RPMI7951 (cell line): Measurements from ENCODE around the gene SPR. TPM values are rescaled to one million over a fixed set of nuclear protein-coding genes. Genes with fewer than 3 reads are reported as not detected.

Experiments used
- DNase-seq: peaks from one replicate; pipeline ENCODE4 v3.0.0-alpha.2; 2012; ENCODE audit warnings: low read depth
- total RNA-seq: library from RNA; depleted of rRNA; stranded (reverse); fragments of >200 nt; shearing (Covaris generic); gene quantifications from 2 replicates; pipeline ENCODE4 v1.2.3, GENCODE V29; 2014

SPR gene
- total RNA-seq, 1 experiment from 2014 or later: 26.6 TPM

- DNase-seq: no peak
Observed at GRCh38 chr2:72915320-72915906, 28.2 kb downstream of the SPR start.

GRCh38 chr2:72915907-72916742 is 28.9 kb downstream of the SPR start:
- DNase-seq: no peak

GRCh38 chr2:72916743-72917137 is 29.5 kb downstream of the SPR start:
- DNase-seq: no peak

GRCh38 chr2:72917138-72917876 is 30.1 kb downstream of the SPR start, which contains the start of gene EMX1:
Gene EMX1, plus strand, starts transcription at chr2:72917519. Its CDS starts 334 bp downstream, at chr2:72917853.
- DNase-seq: no peak

- no peak for DNase-seq
Observed at GRCh38 chr2:72917877-72918553, 30.8 kb downstream of the SPR start.

GRCh38 chr2:72919414-72920317 is 32.5 kb downstream of the SPR start:
- no peak for DNase-seq

- no peak for DNase-seq
Observed at GRCh38 chr2:72920318-72921087, 33.3 kb downstream of the SPR start.

- no peak for DNase-seq
Observed at GRCh38 chr2:72921088-72921851, 34.1 kb downstream of the SPR start.

- DNase-seq: no peak
Observed at GRCh38 chr2:72921853-72922252, 34.6 kb downstream of the SPR start.

- no peak for DNase-seq
Observed at GRCh38 chr2:72923833-72924352, 36.7 kb downstream of the SPR start.

GRCh38 chr2:72924353-72925240 is 37.4 kb downstream of the SPR start:
- no peak for DNase-seq

GRCh38 chr2:72925328-72925943 is 38.2 kb downstream of the SPR start:
- DNase-seq: no peak

- no peak for DNase-seq
Observed at GRCh38 chr2:72926368-72926767, 39.2 kb downstream of the SPR start.

- no peak for DNase-seq
Observed at GRCh38 chr2:72926811-72927465, 39.7 kb downstream of the SPR start.

- DNase-seq: no peak
Observed at GRCh38 chr2:72927619-72928550, 40.7 kb downstream of the SPR start.

- no peak for DNase-seq
Observed at GRCh38 chr2:72929010-72929409, 41.8 kb downstream of the SPR start.
